Femur (tissue), 1 donor: ENCODE data around the gene PITPNM3.

ENCODE experiments used
- DNase-seq: peaks from one replicate; pipeline ENCODE4 v3.0.0-alpha.2; 2017

The PITPNM3 gene

GRCh38 chr17:6435968-6436367, 120.4 kb downstream of the PITPNM3 start:
- peak; percentile 67 for DNase-seq

- no peak for DNase-seq
These were observed 121.3 kb downstream of the PITPNM3 start, which contains the start of gene AIPL1 for GRCh38 chr17:6435051-6435450. Gene AIPL1, minus strand, starts transcription at chr17:6435121. Its CDS starts 17 bp downstream, at chr17:6435104.

GRCh38 chr17:6430769-6431168, 125.6 kb downstream of the PITPNM3 start:
- DNase-seq = no peak

GRCh38 chr17:6429266-6429665, 127.1 kb downstream of the PITPNM3 start:
- no peak for DNase-seq

GRCh38 chr17:6428207-6428965, 128.0 kb downstream of the PITPNM3 start:
- no peak for DNase-seq

- no peak for DNase-seq
These were observed 129.0 kb downstream of the PITPNM3 start for GRCh38 chr17:6427279-6427781.

GRCh38 chr17:6426356-6427101, 129.8 kb downstream of the PITPNM3 start:
- DNase-seq = no peak

GRCh38 chr17:6425407-6425806, 130.9 kb downstream of the PITPNM3 start:
- DNase-seq = no peak

- no peak for DNase-seq
These were observed 132.4 kb downstream of the PITPNM3 start for GRCh38 chr17:6423931-6424330.

- DNase-seq = no peak
These were observed 133.6 kb downstream of the PITPNM3 start for GRCh38 chr17:6422654-6423241.

- DNase-seq = peak; percentile 80
These were observed 134.4 kb downstream of the PITPNM3 start for GRCh38 chr17:6421700-6422604.

- no peak for DNase-seq
These were observed 136.1 kb downstream of the PITPNM3 start for GRCh38 chr17:6420173-6420641.

GRCh38 chr17:6415616-6416015, 140.7 kb downstream of the PITPNM3 start:
- DNase-seq = no peak

- no peak for DNase-seq
These were observed 143.3 kb downstream of the PITPNM3 start for GRCh38 chr17:6413065-6413464.

- no peak for DNase-seq
These were observed 147.6 kb downstream of the PITPNM3 start for GRCh38 chr17:6408735-6409134.

GRCh38 chr17:6408276-6408675, 148.1 kb downstream of the PITPNM3 start:
- no peak for DNase-seq

GRCh38 chr17:6402258-6402657, 154.1 kb downstream of the PITPNM3 start:
- DNase-seq = no peak
